ENCODE measurements around the gene CDYL2. TPM values are rescaled to one million over a fixed set of nuclear protein-coding genes. Genes with fewer than 3 reads are reported as not detected.

Gene CDYL2
- total RNA-seq, 1 donor from 2014 or later, result 10.0 TPM

DNA sequence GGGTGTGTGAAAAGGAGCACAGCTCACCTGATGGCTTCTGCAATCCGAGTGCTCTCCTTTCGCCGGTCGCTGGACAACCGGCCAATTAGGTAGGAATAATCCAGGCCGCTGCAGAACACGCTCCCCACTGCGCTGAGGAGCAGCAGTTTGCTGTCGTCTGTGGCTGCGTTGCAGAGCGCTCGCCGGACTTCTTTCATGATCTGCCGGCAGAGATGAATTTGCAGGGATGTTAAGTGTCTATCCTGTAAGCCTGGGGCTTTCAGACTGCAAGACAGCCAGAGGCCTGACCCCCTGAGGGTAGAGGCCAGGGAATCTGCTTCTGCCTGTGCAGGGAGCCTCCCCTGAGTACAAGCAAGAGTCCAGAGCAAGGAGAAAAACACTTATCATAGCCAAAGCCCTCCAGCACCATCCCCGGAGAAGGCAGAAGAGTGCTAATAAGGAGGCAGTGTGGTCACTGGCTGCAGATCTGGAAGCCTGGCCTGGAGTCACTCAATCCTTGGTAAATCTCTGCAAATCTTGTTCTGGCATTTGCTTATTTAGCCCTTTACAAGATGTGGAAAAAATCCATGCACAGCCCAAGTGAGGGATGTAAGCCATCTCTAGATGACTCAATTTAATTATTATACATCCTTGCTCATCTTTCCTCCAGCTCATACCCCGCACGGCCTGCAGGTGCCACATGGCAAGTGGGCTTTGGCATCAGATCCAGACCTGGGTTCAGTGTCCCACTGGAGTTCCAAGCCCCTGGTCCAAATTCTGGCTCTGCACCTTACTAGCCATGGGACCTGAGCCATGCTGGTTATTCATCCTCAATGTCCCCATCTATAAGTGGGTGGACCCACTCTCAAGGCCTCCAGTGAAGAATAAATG, 183.4 kb downstream of the CDYL2 start:
- no peak for DNase-seq

DNA sequence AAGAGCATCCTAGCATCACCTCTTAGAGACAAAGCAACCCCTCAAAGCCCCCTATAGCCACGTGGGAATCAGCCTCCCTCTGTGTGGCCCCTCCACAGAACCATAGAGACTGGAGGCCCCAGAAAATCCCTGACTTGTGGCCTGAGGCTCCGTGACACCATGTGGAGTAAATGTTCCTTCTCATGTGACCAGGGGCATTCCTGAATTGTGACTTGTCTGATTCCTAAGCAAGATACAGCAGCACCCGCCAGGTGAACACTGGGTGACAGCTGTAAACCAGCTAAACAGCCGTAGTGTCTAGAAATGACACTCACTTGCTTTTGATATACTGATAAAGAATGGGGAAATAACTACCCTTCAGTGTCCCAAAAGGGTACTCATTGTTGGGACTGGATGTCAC, 184.6 kb downstream of the CDYL2 start:
- DNase-seq, result no peak

DNA sequence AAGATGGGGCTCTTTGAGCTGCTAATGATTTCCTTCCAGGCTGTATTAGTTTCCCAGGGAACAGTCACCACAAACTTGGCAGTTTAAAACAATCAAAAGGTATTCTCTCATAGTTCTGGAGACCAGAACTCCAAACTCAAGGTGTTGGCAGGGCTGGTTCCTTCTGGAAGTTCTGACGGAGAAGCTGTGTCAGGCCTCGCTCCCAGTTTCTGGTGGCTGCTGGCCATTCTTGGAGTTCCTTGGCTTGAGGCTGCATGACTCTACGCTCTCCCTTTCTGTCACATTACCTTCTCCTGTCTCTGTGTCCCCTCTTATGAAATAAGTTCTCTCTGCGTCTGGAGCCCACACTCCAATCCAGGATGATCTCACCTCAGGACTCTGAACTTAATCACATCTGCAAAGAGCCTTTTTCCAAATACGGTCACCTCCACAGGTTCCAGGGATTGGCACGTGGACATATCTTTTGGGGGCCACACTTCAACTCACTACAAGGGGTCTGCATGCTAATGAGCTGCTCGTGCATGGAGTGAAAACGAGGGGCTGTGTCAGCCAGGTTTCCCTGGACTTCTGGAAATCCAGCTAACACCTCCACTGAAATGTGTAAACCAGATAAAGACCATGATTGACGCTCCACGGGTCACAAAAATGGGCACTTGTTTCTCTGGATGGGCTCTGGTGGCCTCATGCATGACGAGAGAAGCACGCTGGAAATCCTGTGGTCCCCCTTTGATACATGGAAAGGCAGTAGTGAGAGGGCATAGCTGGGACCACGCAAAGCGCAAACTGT, 185.3 kb downstream of the CDYL2 start:
- no peak for DNase-seq

GRCh38 chr16:80616362-80616761, 188.0 kb downstream of the CDYL2 start:
- no peak for DNase-seq

- DNase-seq, result no peak
These were observed 188.7 kb downstream of the CDYL2 start for GRCh38 chr16:80615735-80616134.

- no peak for DNase-seq
These were observed 189.3 kb downstream of the CDYL2 start for GRCh38 chr16:80614908-80615671.

DNA sequence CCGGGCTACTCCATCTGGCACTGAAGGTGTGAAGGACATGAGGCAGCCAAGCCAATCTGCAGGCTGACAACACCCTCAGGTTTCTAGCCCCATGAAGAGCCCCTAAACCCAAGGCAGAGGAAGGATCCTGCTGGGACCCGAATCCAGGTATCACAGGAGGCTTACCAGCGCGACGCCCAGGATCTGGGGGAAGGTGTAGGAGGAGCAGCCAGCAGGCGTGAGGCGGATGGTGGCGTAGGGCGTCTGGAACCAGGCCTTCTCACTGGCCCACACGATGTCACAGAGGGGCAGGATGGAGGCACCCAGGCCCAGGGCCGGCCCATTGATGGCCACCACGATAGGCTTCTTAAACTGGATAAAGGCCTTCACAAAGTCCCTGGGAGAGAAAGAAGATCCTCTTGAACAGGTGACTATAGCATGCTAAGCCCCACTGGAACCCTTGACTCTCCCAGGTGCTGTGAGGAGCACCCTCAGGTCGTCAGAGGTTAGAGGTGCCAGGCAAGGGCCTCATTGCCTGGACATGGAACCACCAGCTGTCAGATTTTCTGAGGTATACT, 191.9 kb downstream of the CDYL2 start:
- no peak for DNase-seq

- no peak for DNase-seq
These were observed 192.5 kb downstream of the CDYL2 start for GRCh38 chr16:80611930-80612327.

DNA sequence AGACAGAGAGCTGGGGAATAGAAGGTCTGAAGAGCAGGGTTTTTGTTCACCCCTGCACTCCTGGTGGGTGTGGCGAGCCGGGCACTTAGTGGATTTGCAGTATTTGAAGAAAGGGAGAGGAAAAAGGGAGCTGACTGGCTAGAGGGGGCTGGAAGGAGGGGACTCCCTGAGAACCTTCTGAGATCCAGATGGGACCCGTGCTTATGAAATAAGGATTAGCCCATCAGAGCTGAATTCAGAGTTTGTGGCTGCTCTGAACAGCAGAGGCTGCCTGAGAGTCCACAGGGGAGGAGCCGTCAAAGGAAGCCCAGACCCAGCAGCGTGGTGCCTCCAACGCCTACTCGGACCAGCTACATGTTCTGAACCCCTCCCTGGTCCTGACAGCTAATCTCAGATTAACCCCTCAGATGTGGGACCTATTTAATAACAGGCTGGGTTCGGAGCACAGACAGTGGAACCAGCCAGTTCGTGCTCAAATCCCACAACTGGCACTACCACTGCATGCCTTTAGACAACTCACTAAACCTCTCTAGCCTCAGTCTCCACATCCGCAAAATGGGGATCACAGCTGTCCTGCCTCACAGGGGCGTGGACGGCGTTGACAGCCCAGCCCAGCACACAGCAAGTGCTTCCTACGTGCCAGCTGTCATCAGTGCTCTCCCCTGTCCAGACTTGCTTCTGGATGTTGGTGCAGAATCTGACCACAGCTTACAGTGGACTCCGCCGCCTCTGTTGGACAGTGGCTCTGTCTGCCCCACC, 193.0 kb downstream of the CDYL2 start:
- DNase-seq, result no peak

GRCh38 chr16:80610481-80611156, 193.8 kb downstream of the CDYL2 start:
- no peak for DNase-seq

DNA sequence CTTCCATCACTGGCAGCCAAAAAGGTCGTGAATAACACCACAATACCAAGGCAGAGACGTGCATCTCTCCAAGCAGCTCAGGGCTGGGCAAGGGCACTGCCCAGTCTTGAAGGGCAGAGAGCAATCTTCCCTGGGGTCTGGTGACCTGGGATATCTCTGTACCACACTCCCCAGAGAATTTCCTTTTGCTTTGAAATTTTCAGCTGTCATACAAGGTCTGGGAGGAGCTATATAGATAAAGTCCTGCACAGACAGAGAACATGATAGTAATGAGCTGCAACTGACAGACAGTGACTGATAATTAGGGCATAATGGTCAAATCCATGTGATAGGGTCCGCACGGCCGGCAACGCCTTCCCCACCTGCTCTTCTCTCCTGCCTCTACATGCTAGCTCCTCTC, 195.5 kb downstream of the CDYL2 start:
- DNase-seq, result no peak

GRCh38 chr16:80607204-80607603, 197.2 kb downstream of the CDYL2 start:
- DNase-seq, result no peak

DNA sequence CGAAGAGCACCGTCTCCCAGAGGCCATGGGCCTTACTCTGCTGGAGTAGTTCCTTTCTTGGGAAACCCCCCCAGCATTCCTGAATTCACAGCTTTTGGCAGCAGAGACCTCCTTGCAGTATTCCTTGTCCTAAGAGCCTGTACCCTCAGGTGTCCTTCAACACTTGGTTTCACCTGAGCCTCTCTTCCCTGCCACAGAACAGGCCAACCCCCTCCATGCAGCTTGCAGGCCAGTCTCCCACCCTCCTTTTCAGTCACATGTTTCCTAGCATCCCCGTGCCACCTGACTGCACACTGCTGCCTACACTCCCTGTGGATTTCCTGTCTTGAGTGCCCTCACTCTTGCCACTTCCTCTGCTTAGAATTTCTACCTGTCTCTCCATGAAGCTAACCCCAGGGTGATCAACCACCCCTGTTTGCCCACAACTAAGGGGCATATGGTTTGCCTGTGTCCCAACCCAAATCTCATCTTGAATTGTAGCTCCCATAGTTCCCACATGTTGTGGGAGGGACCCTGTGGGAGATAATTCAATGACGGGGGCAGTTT, 198.1 kb downstream of the CDYL2 start:
- DNase-seq, result no peak

GRCh38 chr16:80604600-80605355, 199.6 kb downstream of the CDYL2 start:
- no peak for DNase-seq

DNA sequence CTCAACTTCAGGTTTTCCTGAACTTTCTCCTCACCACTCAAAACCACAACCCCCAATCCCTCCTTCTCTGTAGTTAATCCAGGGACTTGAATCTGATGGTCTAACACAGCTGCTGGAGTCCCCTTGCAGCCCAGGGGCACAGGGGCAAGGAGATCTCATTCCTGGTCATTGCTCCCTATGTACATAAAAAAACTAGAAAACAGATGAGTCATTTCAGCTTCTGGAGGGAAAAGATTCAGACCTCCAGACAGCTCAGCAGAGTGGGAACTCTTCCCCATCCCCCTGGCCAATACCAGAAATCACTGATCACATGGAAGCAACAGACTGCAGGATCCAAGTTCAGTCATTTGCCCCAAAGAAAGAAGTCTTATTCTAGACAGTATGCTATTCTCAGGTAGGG, 201.5 kb downstream of the CDYL2 start:
- no peak for DNase-seq

GRCh38 chr16:80601182-80601581, 203.2 kb downstream of the CDYL2 start:
- no peak for DNase-seq

GRCh38 chr16:80599466-80599865, 204.9 kb downstream of the CDYL2 start:
- no peak for DNase-seq

GRCh38 chr16:80596507-80597207, 207.7 kb downstream of the CDYL2 start:
- DNase-seq, result no peak

- DNase-seq, result no peak
These were observed 209.6 kb downstream of the CDYL2 start for GRCh38 chr16:80594756-80595155.

All from occipital lobe (tissue), 2 donors.